Left ventricle myocardium inferior (tissue), 1 donor: ENCODE measurements around the gene PPFIA4. TPM values are rescaled to one million over a fixed set of nuclear protein-coding genes. Genes with fewer than 3 reads are reported as not detected.

Source experiments
- DNase-seq: peaks from one replicate; pipeline ENCODE4 v3.0.0-alpha.2; 2020
- H3K27ac ChIP-seq: fragments of 200-600 bp; replicated peaks from 2 replicates; pipeline ENCODE4 v1.8.0; 2021
- H3K27me3 ChIP-seq: fragments of 200-600 bp; 2 replicates; pipeline ENCODE4 v1.8.0; 2021; ENCODE audit warnings: low read depth
- H3K36me3 ChIP-seq: fragments of 200-600 bp; 2 replicates; pipeline ENCODE4 v1.8.0; 2021
- H3K4me1 ChIP-seq: fragments of 200-600 bp; 2 replicates; pipeline ENCODE4 v1.8.0; 2021
- H3K4me3 ChIP-seq: fragments of 200-600 bp; 2 replicates; pipeline ENCODE4 v1.8.0; 2021; ENCODE audit warnings: mild to moderate bottlenecking, moderate library complexity
- H3K9me3 ChIP-seq: fragments of 200-600 bp; replicated peaks from 2 replicates; pipeline ENCODE4 v1.8.0; 2021
- intact Hi-C: fragments of 100-400 bp; cut with micrococcal nuclease; formaldehyde crosslinking; loops from one replicate; pipeline ENCODE4 v1.11.0; 2022
- total RNA-seq: library from RNA; stranded (reverse); fragmentation: NEBNext Ultra II Directional; extraction: Animal tissue kit (Norgen Biotek cat#: 25700); gene quantifications from one replicate; pipeline ENCODE4 v1.2.1, GENCODE V29; 2021
- TF ChIP-seq, protein P1 (sequence below): fragments of 200-600 bp; IDR thresholded peaks from 2 replicates; pipeline ENCODE4 v1.8.0; 2021; ENCODE audit warnings: antibody characterized with exemption, mild to moderate bottlenecking, borderline replicate concordance
- donor health status: DM: no; HTN: yes; CAD: no; lungs with severe emphysema.

The PPFIA4 gene
- total RNA-seq, 1 donor from 2014 or later = 24.8 TPM

GRCh38 chr1:203098445-203098844, 72.2 kb downstream of the PPFIA4 start:
- H3K4me3 ChIP-seq = no peak overlapping the region
- DNase-seq = no peak
- TF ChIP-seq, protein P1, sequence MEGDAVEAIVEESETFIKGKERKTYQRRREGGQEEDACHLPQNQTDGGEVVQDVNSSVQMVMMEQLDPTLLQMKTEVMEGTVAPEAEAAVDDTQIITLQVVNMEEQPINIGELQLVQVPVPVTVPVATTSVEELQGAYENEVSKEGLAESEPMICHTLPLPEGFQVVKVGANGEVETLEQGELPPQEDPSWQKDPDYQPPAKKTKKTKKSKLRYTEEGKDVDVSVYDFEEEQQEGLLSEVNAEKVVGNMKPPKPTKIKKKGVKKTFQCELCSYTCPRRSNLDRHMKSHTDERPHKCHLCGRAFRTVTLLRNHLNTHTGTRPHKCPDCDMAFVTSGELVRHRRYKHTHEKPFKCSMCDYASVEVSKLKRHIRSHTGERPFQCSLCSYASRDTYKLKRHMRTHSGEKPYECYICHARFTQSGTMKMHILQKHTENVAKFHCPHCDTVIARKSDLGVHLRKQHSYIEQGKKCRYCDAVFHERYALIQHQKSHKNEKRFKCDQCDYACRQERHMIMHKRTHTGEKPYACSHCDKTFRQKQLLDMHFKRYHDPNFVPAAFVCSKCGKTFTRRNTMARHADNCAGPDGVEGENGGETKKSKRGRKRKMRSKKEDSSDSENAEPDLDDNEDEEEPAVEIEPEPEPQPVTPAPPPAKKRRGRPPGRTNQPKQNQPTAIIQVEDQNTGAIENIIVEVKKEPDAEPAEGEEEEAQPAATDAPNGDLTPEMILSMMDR = no peak
- intact Hi-C loops = no loop called here
- peaks cover 25% of the 10 kb centered on the region for H3K9me3 ChIP-seq
- no peaks in the 10 kb centered on the region for H3K27me3 ChIP-seq
- H3K27ac ChIP-seq = no peak overlapping the region
- no peaks in the 10 kb centered on the region for H3K4me1 ChIP-seq
- H3K36me3 ChIP-seq = no peaks in the 10 kb centered on the region

DNA sequence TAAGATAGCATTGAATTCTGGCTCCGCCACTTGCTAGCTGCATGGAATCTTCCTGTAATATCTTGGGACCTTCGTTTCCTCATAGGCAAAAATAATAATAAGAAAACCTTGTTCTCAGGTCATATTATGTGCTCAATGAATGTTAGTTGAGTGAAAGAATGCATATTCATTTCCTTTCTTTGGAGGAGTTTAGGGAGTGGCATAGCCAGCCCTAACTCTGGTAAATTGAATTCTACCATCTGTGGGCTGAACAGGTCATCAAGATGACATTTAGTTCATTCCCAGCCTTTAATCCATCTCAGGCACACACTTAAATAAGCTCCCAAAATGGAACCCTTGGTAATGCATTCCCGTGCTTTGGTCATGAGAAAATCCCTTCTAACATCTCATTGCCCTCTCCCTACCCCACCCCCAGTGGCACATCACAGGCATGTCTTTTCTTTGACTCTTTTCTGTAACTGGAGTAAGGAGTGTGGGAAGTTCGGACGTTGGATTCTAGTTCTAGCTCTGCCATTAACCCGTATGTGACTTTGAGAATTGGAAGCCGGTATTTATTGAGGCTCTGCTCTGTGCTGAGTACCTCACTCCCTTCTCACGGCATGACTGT, 72.7 kb downstream of the PPFIA4 start:
- H3K36me3 ChIP-seq = no peaks in the 10 kb centered on the region
- H3K27me3 ChIP-seq = no peaks in the 10 kb centered on the region
- intact Hi-C loops = no loop called here
- TF ChIP-seq, protein P1 = no peak
- no peak for DNase-seq
- H3K4me3 ChIP-seq = no peak overlapping the region
- H3K9me3 ChIP-seq = peaks cover 22% of the 10 kb centered on the region
- H3K4me1 ChIP-seq = no peaks in the 10 kb centered on the region
- no peak overlapping the region for H3K27ac ChIP-seq

GRCh38 chr1:203099805-203100515, 73.7 kb downstream of the PPFIA4 start:
- no peak for DNase-seq
- no peak overlapping the region for H3K27ac ChIP-seq
- H3K36me3 ChIP-seq = no peaks in the 10 kb centered on the region
- no peaks in the 10 kb centered on the region for H3K4me1 ChIP-seq
- TF ChIP-seq, protein P1 = no peak
- intact Hi-C loops = no loop called here
- H3K27me3 ChIP-seq = no peaks in the 10 kb centered on the region
- H3K4me3 ChIP-seq = no peak overlapping the region
- H3K9me3 ChIP-seq = peaks cover 20% of the 10 kb centered on the region

GRCh38 chr1:203100516-203100869, 74.2 kb downstream of the PPFIA4 start:
- no peaks in the 10 kb centered on the region for H3K4me1 ChIP-seq
- intact Hi-C loops = no loop called here
- H3K27me3 ChIP-seq = no peaks in the 10 kb centered on the region
- no peaks in the 10 kb centered on the region for H3K36me3 ChIP-seq
- peaks cover 20% of the 10 kb centered on the region for H3K9me3 ChIP-seq
- DNase-seq = no peak
- TF ChIP-seq, protein P1 = no peak
- H3K27ac ChIP-seq = no peak overlapping the region
- H3K4me3 ChIP-seq = no peak overlapping the region

GRCh38 chr1:203101813-203102634, 75.7 kb downstream of the PPFIA4 start:
- intact Hi-C loops = no loop called here
- Histone ChIP-seq H3K27me3 (peaks cover 10% of the 10 kb centered on the region), H3K4me3 (no peak overlapping the region), H3K27ac (no peak overlapping the region), H3K9me3 (peaks cover 15% of the 10 kb centered on the region), H3K4me1 (no peaks in the 10 kb centered on the region), H3K36me3 (no peaks in the 10 kb centered on the region)
- no peak for DNase-seq
- TF ChIP-seq, protein P1 = no peak
